Natural killer cell (primary cell): Measurements from ENCODE around the gene MED20. TPM values are rescaled to one million over a fixed set of nuclear protein-coding genes. Genes with fewer than 3 reads are reported as not detected.
A peak's percentile ranks its signal among the peaks of the same experiment; 100 is the strongest.

Experiments used
- ATAC-seq, 3 donors: fragments of 150-1000 bp in 2 of 3; fragments of 200-7000 bp in 1 of 3; cut with Tn5 transposase; 1 replicate in 1 of 3; 2 replicates in 2 of 3; pipeline ENCODE4 v1.10.0; 2021; ENCODE audit warnings: mild to moderate bottlenecking in 2 of 3, moderate library complexity in 2 of 3
- DNase-seq, 2 donors: peaks; one replicate each; pipeline versions ENCODE4 v3.0.0 to v3.0.0-alpha.2; 2013 to 2021; ENCODE audit warnings: mixed read lengths in 1 of 2
- H3K27ac ChIP-seq: one replicate; pipeline ENCODE4 v1.5.1; 2013; ENCODE audit warnings: mild to moderate bottlenecking, low read length
- H3K27me3 ChIP-seq: one replicate; pipeline ENCODE4 v1.6.1; 2013; ENCODE audit warnings: low read length; ENCODE audit not compliant: control insufficient read depth, insufficient read depth
- H3K36me3 ChIP-seq: one replicate; pipeline ENCODE4 v1.6.1; 2013; ENCODE audit warnings: low read length; ENCODE audit not compliant: control insufficient read depth, insufficient read depth
- H3K4me1 ChIP-seq: one replicate; pipeline ENCODE4 v1.6.1; 2013; ENCODE audit warnings: low read length; ENCODE audit not compliant: control insufficient read depth, insufficient read depth
- H3K4me3 ChIP-seq: one replicate; pipeline ENCODE4 v1.5.1; 2013; ENCODE audit warnings: low read length
- H3K9me3 ChIP-seq: one replicate; pipeline ENCODE4 v1.6.1; 2013; ENCODE audit warnings: low read length; ENCODE audit not compliant: control insufficient read depth, insufficient read depth
- H3K27ac Mint-ChIP-seq, 2 donors: one replicate each; pipeline ENCODE4 v1.8.0; 2022; ENCODE audit warnings: mild to moderate bottlenecking in 2 of 2, mixed read lengths in 2 of 2, moderate library complexity in 1 of 2
- H3K27me3 Mint-ChIP-seq, 2 donors: one replicate each; pipeline ENCODE4 v1.8.0; 2022; ENCODE audit warnings: low read depth in 2 of 2, mixed read lengths in 2 of 2
- H3K36me3 Mint-ChIP-seq: one replicate; pipeline ENCODE4 v1.8.0; 2022; ENCODE audit warnings: mixed read lengths
- H3K4me1 Mint-ChIP-seq, 2 donors: one replicate each; pipeline ENCODE4 v1.8.0; 2022; ENCODE audit warnings: mixed read lengths in 2 of 2
- H3K4me3 Mint-ChIP-seq: one replicate; pipeline ENCODE4 v1.8.0; 2022; ENCODE audit warnings: mild to moderate bottlenecking, moderate library complexity, mixed read lengths
- H3K9me3 Mint-ChIP-seq, 2 donors: one replicate each; pipeline ENCODE4 v1.8.0; 2022; ENCODE audit warnings: mixed read lengths in 2 of 2
- WGBS: methylation state at CpG from one replicate; pipeline ENCODE4 v1.1.7; 2013; ENCODE audit warnings: missing lambda C conversion rate; ENCODE audit not compliant: insufficient coverage; 5-methylcytosine and 5-hydroxymethylcytosine counted together
- intact Hi-C: fragments of 100-400 bp; cut with micrococcal nuclease; formaldehyde crosslinking; loops from one replicate; pipeline ENCODE4 v1.14.2; 2022
- total RNA-seq, 4 donors: library from RNA; stranded (reverse); fragments of 120-200 nt in 1 of 4; gene quantifications; one replicate each; pipeline versions ENCODE4 v1.2.3 to v1.2.4, GENCODE V29; 2013 to 2022
- TF ChIP-seq, protein P1 (sequence below): fragments of 200-600 bp; IDR thresholded peaks from one replicate; pipeline ENCODE4 v1.8.0; 2022; ENCODE audit warnings: antibody characterized with exemption

MED20 gene
- total RNA-seq: 10 to 100 TPM in 2 of 3 donors, 1 to 10 TPM in 1; 6.4 to 15.2 (median 15.0) TPM
- total RNA-seq (2013): 16.5 TPM

DNA sequence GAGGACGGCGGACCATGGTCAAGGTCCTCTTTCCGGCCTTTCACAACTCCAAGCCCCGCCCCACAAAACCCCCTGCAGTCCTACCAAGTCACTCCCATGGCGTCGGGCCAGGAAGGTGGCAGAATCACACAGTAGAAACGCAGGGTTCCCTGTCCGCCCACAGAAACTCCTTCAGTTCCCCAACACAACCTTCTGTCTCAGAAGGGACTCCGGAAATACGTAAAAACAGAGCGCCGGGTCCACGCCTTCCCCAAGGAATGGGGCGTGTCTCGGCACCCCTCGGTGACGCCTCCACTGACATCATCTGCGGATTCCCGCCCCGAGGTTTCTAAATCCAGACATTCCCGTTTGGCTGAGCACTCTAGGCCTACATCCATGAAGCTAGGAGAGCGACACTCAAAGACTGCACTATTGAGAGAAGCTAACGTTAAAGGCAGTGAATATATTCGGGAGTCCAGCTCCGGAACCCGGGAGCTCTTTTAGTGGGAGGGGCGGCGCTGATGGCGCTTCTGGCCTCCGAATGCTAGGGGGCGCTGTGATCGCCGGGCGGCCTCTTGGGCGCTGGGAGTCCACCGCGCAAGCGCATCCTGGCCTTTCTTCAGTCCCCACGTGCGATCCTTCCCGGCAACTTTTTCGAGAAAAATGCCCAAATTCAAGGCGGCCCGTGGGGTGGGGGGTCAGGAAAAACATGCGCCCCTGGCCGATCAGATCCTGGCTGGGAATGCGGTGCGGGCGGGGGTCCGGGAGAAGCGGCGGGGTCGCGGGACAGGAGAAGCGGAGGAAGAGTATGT lies at the start of gene MED20, which contains the start of gene BYSL:
Gene MED20 (minus strand): TSS at position 219 of the 791 bp plus-strand sequence. CDS start 121 bp downstream, at position 98.
Gene BYSL (plus strand): TSS at position 579 of the 791 bp plus-strand sequence. CDS start 64 bp downstream, at position 643.
- Mint-ChIP-seq H3K27ac (peak within 1 kb of the TSS; percentile 98), H3K27me3 (no peaks in the 10 kb centered on the region), H3K4me3 (peak within 1 kb of the TSS; percentile 96), H3K36me3 (no peaks in the 10 kb centered on the region), H3K4me1 (peaks cover 57 to 60% of the 10 kb centered on the region in 2 donors), H3K9me3 (no peaks in the 10 kb centered on the region)
- peak within 1 kb of the TSS; percentile 94 for H3K4me3 ChIP-seq
- peak; percentile 90 to 95 (median 92) for ATAC-seq
- peaks cover 14% of the 10 kb centered on the region for H3K36me3 ChIP-seq
- under 1% methylated on average over 55 of the region's 55 CpGs for WGBS
- peak within 1 kb of the TSS; percentile 96 for H3K27ac ChIP-seq
- intact Hi-C loops: loop anchor here (1.0 kb wide), 3 partner anchors 15 to 134 kb away; partner anchors contain the start of genes TOMM6 and USP49
- no peaks in the 10 kb centered on the region for H3K27me3 ChIP-seq
- peaks cover 33% of the 10 kb centered on the region for H3K4me1 ChIP-seq
- no peaks in the 10 kb centered on the region for H3K9me3 ChIP-seq
- TF ChIP-seq, protein P1, sequence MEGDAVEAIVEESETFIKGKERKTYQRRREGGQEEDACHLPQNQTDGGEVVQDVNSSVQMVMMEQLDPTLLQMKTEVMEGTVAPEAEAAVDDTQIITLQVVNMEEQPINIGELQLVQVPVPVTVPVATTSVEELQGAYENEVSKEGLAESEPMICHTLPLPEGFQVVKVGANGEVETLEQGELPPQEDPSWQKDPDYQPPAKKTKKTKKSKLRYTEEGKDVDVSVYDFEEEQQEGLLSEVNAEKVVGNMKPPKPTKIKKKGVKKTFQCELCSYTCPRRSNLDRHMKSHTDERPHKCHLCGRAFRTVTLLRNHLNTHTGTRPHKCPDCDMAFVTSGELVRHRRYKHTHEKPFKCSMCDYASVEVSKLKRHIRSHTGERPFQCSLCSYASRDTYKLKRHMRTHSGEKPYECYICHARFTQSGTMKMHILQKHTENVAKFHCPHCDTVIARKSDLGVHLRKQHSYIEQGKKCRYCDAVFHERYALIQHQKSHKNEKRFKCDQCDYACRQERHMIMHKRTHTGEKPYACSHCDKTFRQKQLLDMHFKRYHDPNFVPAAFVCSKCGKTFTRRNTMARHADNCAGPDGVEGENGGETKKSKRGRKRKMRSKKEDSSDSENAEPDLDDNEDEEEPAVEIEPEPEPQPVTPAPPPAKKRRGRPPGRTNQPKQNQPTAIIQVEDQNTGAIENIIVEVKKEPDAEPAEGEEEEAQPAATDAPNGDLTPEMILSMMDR: peak; percentile 91
- DNase-seq: peak; percentile 96 to 97

DNA sequence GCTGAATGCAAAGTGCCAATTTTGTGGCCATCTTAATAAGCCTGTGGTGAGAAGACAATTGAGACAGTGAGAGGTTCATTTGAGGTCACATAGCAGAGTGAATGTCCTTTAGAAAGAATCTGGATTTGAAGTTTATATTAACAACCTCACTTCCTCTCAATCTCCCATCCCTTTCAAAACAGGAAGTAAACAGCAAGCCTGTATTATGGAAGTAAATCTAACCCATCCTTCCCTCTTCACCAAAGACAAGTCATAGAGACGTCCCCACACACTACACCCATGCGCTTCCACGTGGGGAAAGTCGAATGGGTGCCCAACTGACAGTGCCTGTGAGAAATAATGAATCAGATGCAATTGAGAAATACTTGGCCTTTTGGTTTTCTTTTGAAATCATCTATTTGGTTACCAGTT lies 49.5 kb upstream of the MED20 start:
- TF ChIP-seq, protein P1: no peak
- Histone ChIP-seq H3K36me3 (peaks cover 10% of the 10 kb centered on the region), H3K9me3 (no peaks in the 10 kb centered on the region), H3K4me1 (peaks cover 64% of the 10 kb centered on the region), H3K27me3 (no peaks in the 10 kb centered on the region), H3K4me3 (no peak overlapping the region), H3K27ac (peak overlapping the region; percentile 48)
- Mint-ChIP-seq H3K36me3 (no peaks in the 10 kb centered on the region), H3K27ac (peak overlapping the region; percentile 71 to 89), H3K4me3 (peak overlapping the region; percentile 67), H3K4me1 (peaks cover 75 to 82% of the 10 kb centered on the region in 2 donors), H3K9me3 (no peaks in the 10 kb centered on the region), H3K27me3 (no peaks in the 10 kb centered on the region)
- DNase-seq: peak; percentile 28 to 31
- ATAC-seq: peak; percentile 76 to 85 (median 84)
- WGBS: 0% methylated on average over 1 of the region's 4 CpGs
- intact Hi-C loops: loop anchor here (5.0 kb wide), 2 partner anchors 33 to 52 kb away; no protein-coding TSS in a partner anchor

GRCh38 chr6:41967312-41968287 lies 46.7 kb upstream of the MED20 start:
- Histone ChIP-seq H3K36me3 (peaks cover 15% of the 10 kb centered on the region), H3K4me1 (peaks cover 66% of the 10 kb centered on the region), H3K9me3 (no peaks in the 10 kb centered on the region), H3K4me3 (no peak overlapping the region), H3K27ac (no peak overlapping the region), H3K27me3 (no peaks in the 10 kb centered on the region)
- H3K27ac Mint-ChIP-seq: peak overlapping the region; percentile 70 to 73
- H3K27me3 Mint-ChIP-seq: no peaks in the 10 kb centered on the region
- no peak for DNase-seq
- no peak overlapping the region for H3K4me3 Mint-ChIP-seq
- no peaks in the 10 kb centered on the region for H3K36me3 Mint-ChIP-seq
- TF ChIP-seq, protein P1: no peak
- H3K9me3 Mint-ChIP-seq: no peaks in the 10 kb centered on the region
- 79% methylated on average over 7 of the region's 7 CpGs for WGBS
- intact Hi-C loops: no loop called here
- peak in 1 of 3 donors; percentile 49 for ATAC-seq
- peaks cover 71 to 80% of the 10 kb centered on the region in 2 donors for H3K4me1 Mint-ChIP-seq
